ENCODE measurements around the gene WBP2NL.
"Not testable (repeated sequence)": the region's sequence is repeated elsewhere in the genome, so short reads cannot be mapped to it uniquely, and the experiment has no call there.

- not testable (repeated sequence) for TF ChIP-seq EZH2phosphoT487 (IDR thresholded peaks at IDR 0.05; ENCODE audit: borderline replicate concordance, low read depth, low read length); CTCF (conservative IDR thresholded peaks at IDR 0.05; ENCODE audit: low read length)
Observed at GRCh38 chr22:42071508-42071907, 72.9 kb downstream of the WBP2NL start.
